HG02588 (cell line): ENCODE measurements around the gene PNKD.

ENCODE experiments used
- ATAC-seq: cut with Tn5 transposase; IDR thresholded peaks from one replicate; pipeline ENCODE4 v1.9.1; 2021; ENCODE audit warnings: mild to moderate bottlenecking, moderate library complexity; ENCODE audit not compliant: unreplicated experiment

PNKD gene, protein sequence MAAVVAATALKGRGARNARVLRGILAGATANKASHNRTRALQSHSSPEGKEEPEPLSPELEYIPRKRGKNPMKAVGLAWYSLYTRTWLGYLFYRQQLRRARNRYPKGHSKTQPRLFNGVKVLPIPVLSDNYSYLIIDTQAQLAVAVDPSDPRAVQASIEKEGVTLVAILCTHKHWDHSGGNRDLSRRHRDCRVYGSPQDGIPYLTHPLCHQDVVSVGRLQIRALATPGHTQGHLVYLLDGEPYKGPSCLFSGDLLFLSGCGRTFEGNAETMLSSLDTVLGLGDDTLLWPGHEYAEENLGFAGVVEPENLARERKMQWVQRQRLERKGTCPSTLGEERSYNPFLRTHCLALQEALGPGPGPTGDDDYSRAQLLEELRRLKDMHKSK

GRCh38 chr2:218269900-218270720 is at the start of gene PNKD, which contains the start of gene AAMP:
Gene PNKD, plus strand, starts transcription at chr2:218270519. Its CDS starts 17 bp downstream, at chr2:218270536.
Gene AAMP, minus strand, starts transcription at chr2:218270137. Its CDS starts 51 bp downstream, at chr2:218270086.
- peak; percentile 85 for ATAC-seq

DNA sequence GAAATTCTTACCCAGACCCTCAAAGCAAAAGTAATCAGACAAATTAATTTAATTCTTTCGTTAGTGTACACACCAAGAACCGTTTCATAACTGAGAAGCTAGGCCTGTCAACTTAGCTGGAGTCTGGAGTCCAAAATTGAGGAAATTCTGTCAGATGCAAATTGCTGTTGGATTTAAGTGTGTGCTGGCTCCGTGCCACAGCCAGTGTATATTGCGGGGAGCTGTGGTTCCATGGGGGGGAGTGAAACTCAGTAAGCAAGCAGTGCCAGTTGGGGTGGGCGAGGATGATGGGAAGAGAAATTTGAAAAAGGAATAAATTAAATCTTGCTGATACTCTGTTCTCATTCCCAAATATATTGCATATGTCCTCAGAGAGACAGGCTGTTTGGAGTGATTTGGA is 49.3 kb upstream of the PNKD start:
- ATAC-seq, result no peak

GRCh38 chr2:218223046-218223445 is 47.3 kb upstream of the PNKD start:
- ATAC-seq, result no peak

DNA sequence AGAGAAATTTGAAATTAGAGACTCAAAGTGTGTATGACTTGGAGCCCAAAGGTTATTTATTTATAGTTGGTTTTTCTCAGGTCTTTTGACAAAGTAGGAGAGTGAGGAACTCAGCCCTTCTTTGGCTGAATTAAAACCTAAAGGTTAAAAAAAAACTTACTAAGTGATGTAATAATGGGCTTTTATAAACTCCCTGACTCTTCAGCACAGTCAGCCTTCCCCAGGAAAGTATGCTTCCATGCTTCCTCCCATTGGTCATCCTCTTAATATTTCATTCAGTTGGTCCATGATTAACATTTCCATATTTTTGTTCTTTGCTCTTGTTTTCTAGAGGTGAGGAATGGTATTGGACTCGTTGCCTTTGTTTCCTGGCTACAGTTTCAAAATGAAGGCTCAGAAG is 46.1 kb upstream of the PNKD start:
- ATAC-seq, result no peak

DNA sequence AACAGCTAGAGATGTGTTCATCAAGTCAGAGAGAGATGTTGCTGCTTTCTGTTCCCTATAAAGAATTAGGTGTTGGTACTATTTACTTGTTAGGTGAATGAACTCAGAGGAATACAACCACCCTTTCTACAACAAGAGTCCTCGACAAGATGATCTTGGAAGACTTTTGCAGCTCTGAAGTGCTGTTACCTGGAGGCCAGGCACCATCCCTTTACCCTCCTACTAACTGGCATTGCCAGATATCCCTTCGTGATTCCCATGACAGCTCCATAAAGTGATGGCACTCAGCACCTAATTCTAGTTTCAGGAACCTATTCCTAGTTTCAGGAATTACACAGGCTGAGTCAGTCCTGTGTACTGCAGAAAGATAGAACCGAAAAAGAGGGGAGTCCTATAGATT is 43.4 kb upstream of the PNKD start:
- no peak for ATAC-seq

DNA sequence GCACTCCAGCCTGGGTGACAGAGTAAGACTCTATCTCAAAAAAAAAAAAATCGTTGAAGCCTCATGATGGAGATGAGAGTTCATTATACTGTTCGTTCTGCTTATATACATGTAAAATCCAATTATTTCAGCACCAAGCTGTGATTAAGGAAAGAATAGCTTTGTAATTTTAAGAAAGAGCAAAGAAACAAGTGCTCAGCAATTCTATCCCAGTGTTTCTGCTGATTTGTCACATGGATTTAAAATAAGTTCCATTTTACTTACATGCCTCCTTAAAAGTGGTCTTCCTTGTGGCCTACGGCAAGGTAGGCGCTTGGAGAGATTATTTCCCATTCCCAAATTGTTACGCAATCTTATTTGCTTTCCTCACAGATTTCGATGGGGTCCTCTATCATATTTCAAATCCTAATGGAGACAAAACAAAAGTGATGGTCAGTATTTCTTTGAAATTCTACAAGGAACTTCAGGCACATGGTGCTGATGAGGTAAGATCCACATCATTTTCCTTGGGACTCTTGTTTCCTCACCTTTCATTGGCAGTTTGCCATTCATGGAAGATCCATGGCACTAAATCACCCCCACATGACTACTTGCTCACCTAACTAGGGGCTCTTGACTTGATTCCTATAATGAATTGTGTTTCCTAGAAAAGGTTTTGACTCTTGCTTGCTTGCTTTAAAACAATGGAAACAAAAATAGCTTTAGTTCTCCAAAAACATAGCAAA is 41.8 kb upstream of the PNKD start:
- ATAC-seq, result no peak

GRCh38 chr2:218229239-218229638 is 41.1 kb upstream of the PNKD start:
- ATAC-seq, result peak; percentile 85

DNA sequence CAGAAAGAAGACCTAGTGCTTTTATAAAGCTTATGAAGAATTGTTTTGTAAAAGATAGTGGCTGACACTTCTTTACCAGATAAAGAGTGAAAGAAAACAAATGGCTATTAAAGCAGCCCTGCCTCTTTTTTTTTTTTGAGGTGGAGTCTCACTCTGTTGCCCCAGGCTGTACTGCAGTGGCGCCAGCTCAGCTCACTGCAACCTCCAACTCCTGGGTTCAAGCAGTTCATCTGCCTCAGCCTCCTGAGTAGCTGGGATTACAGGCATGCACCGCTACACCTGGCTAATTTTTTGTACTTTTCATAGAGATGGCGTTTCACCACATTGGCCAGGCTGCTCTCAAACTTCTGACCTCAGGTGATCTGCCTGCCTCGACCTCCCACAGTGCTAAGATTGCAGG is 40.5 kb upstream of the PNKD start:
- no peak for ATAC-seq

DNA sequence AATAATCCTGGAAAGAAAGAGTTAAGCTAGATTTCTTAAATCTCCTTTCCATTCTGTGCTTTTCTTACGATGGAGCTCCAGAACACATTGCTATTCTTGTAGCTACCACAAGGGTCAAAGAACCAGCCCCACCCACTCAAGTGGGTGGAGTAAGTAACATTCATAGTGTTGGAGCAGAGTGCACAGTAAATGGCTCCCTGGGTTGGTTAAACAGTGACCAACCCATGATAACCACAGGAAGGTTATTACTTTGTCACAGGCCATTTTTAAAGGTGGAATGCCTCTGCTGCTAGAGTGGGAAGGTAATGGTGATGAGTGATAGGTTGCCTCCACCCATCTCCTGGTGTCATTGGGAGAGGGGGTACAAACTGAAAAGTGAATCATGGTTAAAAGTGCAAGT is 39.4 kb upstream of the PNKD start:
- peak; percentile 55 for ATAC-seq

- no peak for ATAC-seq
These were observed 36.8 kb upstream of the PNKD start for GRCh38 chr2:218233543-218233942.

DNA sequence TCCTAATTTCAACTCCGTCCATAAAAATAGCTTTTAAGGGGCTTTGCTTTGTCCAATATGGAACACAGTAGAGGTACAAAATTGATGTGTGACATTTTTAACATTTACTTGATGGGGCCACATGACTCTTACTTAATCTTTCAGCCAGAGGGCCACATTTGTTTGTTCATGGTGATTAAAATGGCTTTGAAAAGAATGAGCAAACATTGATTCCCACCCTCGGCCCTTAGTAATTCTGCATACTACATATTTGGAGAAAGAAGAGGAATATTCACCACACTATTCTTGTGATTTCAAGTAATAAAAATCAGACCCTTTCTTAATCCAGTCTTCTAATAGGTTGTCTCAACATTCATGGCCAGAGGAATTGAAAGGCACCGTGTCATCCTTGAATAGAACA is 35.8 kb upstream of the PNKD start:
- ATAC-seq, result no peak

- no peak for ATAC-seq
These were observed 35.3 kb upstream of the PNKD start for GRCh38 chr2:218235017-218235416.

- ATAC-seq, result no peak
These were observed 33.5 kb upstream of the PNKD start for GRCh38 chr2:218236829-218237228.

- no peak for ATAC-seq
These were observed 31.4 kb upstream of the PNKD start for GRCh38 chr2:218238887-218239286.

- no peak for ATAC-seq
These were observed 26.1 kb upstream of the PNKD start for GRCh38 chr2:218244204-218244603.

DNA sequence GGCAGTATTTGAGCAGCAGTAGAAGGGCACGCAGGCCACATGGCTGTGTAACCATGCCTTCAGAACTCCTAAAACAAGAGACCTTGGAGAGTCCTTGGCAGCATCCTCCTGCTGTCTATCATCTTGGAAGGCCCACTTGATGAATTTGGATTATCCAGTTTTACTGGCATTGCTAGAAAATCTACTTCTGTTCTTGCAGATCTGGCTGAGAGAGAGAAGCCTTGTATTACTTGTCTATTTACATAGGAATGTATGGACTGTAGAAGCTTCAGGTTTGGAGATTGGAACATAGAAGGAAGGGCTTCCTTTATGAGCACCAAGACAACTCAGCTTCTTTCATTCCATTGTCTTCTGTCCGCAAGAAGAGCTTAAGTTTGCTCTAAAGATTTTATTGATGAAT is 25.7 kb upstream of the PNKD start:
- no peak for ATAC-seq

DNA sequence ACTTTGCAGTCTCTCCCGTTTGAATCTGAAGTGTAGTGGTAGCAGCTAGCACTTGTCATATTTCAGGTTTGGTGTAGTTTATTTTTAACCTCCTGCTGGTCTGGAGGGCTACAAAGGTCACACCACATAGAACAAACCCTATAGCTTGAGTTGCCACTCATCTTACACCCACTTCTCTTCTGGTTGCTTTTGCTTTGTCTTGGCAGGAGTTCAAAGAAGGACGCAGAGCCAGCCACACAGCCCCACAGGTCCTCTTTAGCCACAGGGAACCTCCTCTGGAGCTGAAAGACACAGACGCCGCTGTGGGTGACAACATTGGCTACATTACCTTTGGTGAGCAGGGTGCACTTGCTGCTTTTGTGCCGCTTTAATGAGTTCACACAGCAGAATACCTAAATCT is 25.1 kb upstream of the PNKD start:
- no peak for ATAC-seq

DNA sequence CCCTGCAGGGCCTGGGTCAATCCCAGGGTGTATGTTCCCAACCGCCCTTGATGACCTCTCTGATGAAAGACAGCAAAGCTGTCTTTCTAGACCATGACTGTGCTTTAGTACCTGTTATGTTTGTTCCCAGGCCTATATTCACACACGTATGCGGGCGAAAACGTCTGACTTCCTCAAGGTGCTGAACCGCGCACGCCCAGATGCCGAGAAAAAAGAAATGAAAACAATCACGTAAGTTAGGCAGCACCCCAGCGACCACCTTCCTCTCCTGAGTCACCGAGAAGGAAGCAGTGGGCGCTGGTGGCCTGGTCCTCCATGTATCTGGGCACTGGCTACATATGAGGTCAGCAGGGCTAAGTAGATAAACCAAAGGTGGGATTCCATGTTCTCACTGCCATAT is 20.6 kb upstream of the PNKD start:
- no peak for ATAC-seq

DNA sequence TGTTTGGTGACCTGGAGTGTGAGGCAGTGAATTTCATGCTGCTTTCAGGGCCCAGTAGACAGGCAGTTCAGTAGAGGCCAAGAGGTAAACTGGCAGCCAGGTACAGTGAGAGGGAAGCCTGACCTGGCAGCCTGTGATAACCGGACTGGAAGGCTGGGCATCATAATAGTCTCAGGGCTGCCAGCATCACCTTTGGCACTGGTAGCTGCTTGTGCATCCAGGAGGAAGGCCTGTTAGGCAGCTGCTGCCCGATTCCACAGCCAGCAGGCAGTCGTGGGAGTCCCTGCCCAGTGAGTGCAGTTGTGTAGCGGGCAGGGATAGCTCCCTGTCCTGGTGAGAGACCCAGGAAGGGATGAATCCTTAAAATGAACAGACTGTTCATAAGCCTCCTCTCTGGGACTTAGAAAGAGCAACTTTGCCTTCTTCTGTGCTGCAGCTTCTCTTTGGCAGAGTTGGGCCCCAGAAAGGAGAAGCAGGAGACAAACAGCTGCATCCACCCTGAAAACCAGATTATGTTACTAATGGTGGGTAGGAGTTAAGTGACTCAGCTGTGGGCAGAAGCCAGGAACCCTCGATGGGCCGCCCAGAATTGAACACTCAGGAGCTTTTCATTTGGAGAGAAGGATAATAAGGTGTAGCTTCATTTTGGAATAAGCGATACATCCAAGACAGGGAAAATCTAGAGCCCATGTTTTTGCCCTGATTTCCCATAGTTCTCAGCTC is 17.6 kb upstream of the PNKD start:
- ATAC-seq, result no peak

DNA sequence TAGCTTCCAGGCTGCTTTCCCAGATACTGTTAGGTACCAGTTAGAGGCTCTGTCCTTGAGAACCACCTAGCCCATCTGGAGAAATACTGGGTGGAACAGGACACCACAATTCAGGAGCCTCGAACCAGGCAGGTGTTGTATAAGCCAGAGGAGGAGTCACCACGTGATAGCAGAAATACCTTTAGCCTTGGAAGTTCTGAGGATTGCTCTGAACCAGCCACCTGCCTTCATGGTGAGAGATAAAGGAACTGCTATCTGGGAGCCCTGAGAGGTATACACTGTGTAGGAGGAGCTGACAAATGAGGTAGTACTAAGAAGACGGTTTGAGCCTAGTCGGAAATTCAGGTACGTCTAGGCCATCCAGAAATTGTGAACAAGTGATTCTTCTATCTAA is 17.1 kb upstream of the PNKD start:
- no peak for ATAC-seq

DNA sequence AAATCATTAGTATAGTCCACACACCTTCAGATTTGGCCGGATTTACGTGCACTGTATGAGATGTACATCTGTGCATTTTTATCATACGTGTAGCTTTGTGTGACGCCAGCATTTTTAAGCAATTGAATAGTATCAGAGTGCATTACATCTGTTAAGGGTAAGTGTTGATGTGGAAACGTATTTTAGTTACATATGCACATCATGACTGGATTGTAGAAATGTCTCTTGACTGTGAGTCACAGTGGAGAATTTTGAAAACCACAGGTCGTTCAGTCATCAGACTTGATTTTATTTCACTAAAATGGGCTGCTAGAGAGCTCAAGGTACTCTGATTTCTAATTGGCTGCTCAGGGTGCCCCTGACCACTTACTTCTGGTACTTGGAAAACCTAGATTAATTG is 14.9 kb upstream of the PNKD start:
- ATAC-seq, result no peak
